Osteoblast (primary cell): Measurements from ENCODE around the gene PMP22. TPM values are rescaled to one million over a fixed set of nuclear protein-coding genes. Genes with fewer than 3 reads are reported as not detected.
"Not testable (repeated sequence)": the region's sequence is repeated elsewhere in the genome, so short reads cannot be mapped to it uniquely, and the experiment has no call there.

Experiments
- DNase-seq: peaks from one replicate; pipeline ENCODE4 v3.0.0; 2011; ENCODE audit warnings: low spot score, mixed read lengths; ENCODE audit not compliant: insufficient read length; ENCODE audit errors: missing footprints
- H2AFZ ChIP-seq: 2 replicates; pipeline ENCODE4 v1.6.0; 2011; ENCODE audit warnings: mild to moderate bottlenecking, low read length
- H3K27ac ChIP-seq: 2 replicates; pipeline ENCODE4 v1.5.1; 2011; ENCODE audit warnings: mild to moderate bottlenecking, low read depth, low read length, moderate library complexity
- H3K27me3 ChIP-seq: 2 replicates; pipeline ENCODE4 v1.6.0; 2012; ENCODE audit warnings: mild to moderate bottlenecking, control low read depth, inconsistent platforms, low read length, moderate library complexity; ENCODE audit not compliant: insufficient read depth
- H3K36me3 ChIP-seq: 2 replicates; pipeline ENCODE4 v1.5.1; 2011; ENCODE audit warnings: mild to moderate bottlenecking, low read length, control low read depth, moderate library complexity; ENCODE audit not compliant: insufficient read depth
- H3K4me1 ChIP-seq: 2 replicates; pipeline ENCODE4 v1.5.1; 2011; ENCODE audit warnings: mild to moderate bottlenecking, low read length, control low read depth, moderate library complexity; ENCODE audit not compliant: insufficient read depth
- H3K4me2 ChIP-seq: 2 replicates; pipeline ENCODE4 v1.6.0; 2011; ENCODE audit warnings: mild to moderate bottlenecking, low read length; ENCODE audit not compliant: insufficient read depth
- H3K4me3 ChIP-seq: fragments of 200-600 bp; sonication (generic); 3 replicates; pipeline ENCODE4 v1.5.1; 2012; ENCODE audit warnings: mild to moderate bottlenecking, low read length, inconsistent platforms; ENCODE audit not compliant: insufficient read depth
- H3K79me2 ChIP-seq: 2 replicates; pipeline ENCODE4 v1.6.0; 2012; ENCODE audit warnings: mild to moderate bottlenecking, low read length, control low read depth, inconsistent platforms; ENCODE audit not compliant: insufficient read depth
- H3K9me3 ChIP-seq: 2 replicates; pipeline ENCODE4 v1.5.1; 2011; ENCODE audit warnings: low read depth, low read length, control low read depth
- H4K20me1 ChIP-seq: 2 replicates; pipeline ENCODE4 v1.6.0; 2012; ENCODE audit warnings: mild to moderate bottlenecking, low read length, control low read depth; ENCODE audit not compliant: insufficient read depth
- CTCF ChIP-seq: IDR thresholded peaks from 2 replicates; pipeline ENCODE4 v1.5.1; 2011; ENCODE audit warnings: mild to moderate bottlenecking, low read depth, low read length, moderate library complexity; ENCODE audit errors: extremely low read depth
- total RNA-seq: library from RNA; depleted of rRNA; stranded (reverse); fragments of >200 nt; gene quantifications from 2 replicates; pipeline ENCODE4 v1.2.3, GENCODE V29; 2012

The PMP22 gene
- total RNA-seq, 1 donor, result 163 TPM

- H3K27ac ChIP-seq, result no peak overlapping the region
- no peaks in the 10 kb centered on the region for H3K79me2 ChIP-seq
- no peaks in the 10 kb centered on the region for H3K4me1 ChIP-seq
- H3K4me3 ChIP-seq, result no peak overlapping the region
- no peak for DNase-seq
- no peaks in the 10 kb centered on the region for H4K20me1 ChIP-seq
- H3K27me3 ChIP-seq, result no peaks in the 10 kb centered on the region
- no peak for TF ChIP-seq CTCF
- no peaks in the 10 kb centered on the region for H3K9me3 ChIP-seq
- H3K4me2 ChIP-seq, result no peak overlapping the region
- H2AFZ ChIP-seq, result no peak overlapping the region
- H3K36me3 ChIP-seq, result no peaks in the 10 kb centered on the region
These were observed 48.6 kb downstream of the PMP22 start for GRCh38 chr17:15216481-15216880.

GRCh38 chr17:15213381-15214087, 51.6 kb downstream of the PMP22 start:
- peak; percentile 59 for TF ChIP-seq CTCF
- H3K4me2 ChIP-seq, result no peak overlapping the region
- no peak overlapping the region for H3K27ac ChIP-seq
- H3K9me3 ChIP-seq, result no peaks in the 10 kb centered on the region
- H3K79me2 ChIP-seq, result no peaks in the 10 kb centered on the region
- no peaks in the 10 kb centered on the region for H3K36me3 ChIP-seq
- H4K20me1 ChIP-seq, result no peaks in the 10 kb centered on the region
- H3K4me1 ChIP-seq, result no peaks in the 10 kb centered on the region
- no peak overlapping the region for H3K4me3 ChIP-seq
- H3K27me3 ChIP-seq, result peaks cover 5% of the 10 kb centered on the region
- DNase-seq, result no peak
- no peak overlapping the region for H2AFZ ChIP-seq

GRCh38 chr17:15210247-15210646, 54.9 kb downstream of the PMP22 start:
- no peak for DNase-seq
- no peak overlapping the region for H3K27ac ChIP-seq
- H3K27me3 ChIP-seq, result peaks cover 5% of the 10 kb centered on the region
- TF ChIP-seq CTCF, result no peak
- no peak overlapping the region for H3K4me3 ChIP-seq
- no peaks in the 10 kb centered on the region for H3K4me1 ChIP-seq
- H3K36me3 ChIP-seq, result no peaks in the 10 kb centered on the region
- H3K9me3 ChIP-seq, result no peaks in the 10 kb centered on the region
- no peaks in the 10 kb centered on the region for H3K79me2 ChIP-seq
- no peak overlapping the region for H2AFZ ChIP-seq
- no peak overlapping the region for H3K4me2 ChIP-seq
- H4K20me1 ChIP-seq, result no peaks in the 10 kb centered on the region

GRCh38 chr17:15203062-15203461, 62.1 kb downstream of the PMP22 start:
- H3K4me2 ChIP-seq, H3K27ac ChIP-seq, H3K9me3 ChIP-seq, H3K4me1 ChIP-seq, H4K20me1 ChIP-seq, DNase-seq, H3K36me3 ChIP-seq, H3K4me3 ChIP-seq, H3K27me3 ChIP-seq, H3K79me2 ChIP-seq, H2AFZ ChIP-seq: not testable (repeated sequence)

- H3K4me2 ChIP-seq, H3K4me1 ChIP-seq, H3K36me3 ChIP-seq, H4K20me1 ChIP-seq, H3K79me2 ChIP-seq, H3K27ac ChIP-seq, H3K27me3 ChIP-seq, DNase-seq, H3K4me3 ChIP-seq, H3K9me3 ChIP-seq, H2AFZ ChIP-seq: not testable (repeated sequence)
These were observed 64.6 kb downstream of the PMP22 start for GRCh38 chr17:15200574-15200973.
